ENCODE results near the gene WAC.
A peak's percentile ranks its signal among the peaks of the same experiment; 100 is the strongest.
"Not testable (repeated sequence)": the region's sequence is repeated elsewhere in the genome, so short reads cannot be mapped to it uniquely, and the experiment has no call there.

Gene WAC

DNA sequence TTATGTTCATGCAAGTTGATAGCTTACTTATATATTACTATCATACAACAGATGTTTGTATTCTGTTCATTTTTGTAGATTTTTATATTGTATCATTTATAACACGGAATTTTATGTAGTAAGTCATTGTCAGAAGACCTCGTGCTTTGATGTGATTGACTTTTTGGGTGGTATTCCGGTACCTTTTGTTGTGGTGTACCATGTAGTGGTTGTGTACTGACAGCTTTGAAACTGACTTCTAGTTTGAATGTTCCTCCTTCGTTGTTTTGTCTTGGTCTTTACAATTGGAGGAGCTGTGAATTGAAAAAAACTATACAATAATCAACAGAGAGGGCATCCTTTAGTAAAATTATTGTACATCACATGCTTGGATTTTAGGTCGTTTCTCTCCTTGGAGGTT is 61.5 kb downstream of the WAC start:
- H3K4me3 ChIP-seq (ENCODE audit: low read depth, low read length): no peak overlapping the region
- DNase-seq (ENCODE audit: low read depth): no peak

DNA sequence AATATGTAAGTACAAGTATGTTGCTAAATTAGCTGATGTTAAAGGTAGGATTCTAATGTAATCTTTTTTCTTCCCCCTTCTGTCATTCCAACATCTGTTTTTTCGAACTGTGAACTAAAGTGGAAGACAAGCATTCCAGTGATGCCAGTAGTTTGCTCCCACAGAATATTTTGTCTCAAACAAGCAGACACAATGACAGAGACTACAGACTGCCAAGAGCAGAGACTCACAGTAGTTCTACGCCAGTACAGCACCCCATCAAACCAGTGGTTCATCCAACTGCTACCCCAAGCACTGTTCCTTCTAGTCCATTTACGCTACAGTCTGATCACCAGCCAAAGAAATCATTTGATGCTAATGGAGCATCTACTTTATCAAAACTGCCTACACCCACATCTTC is 62.7 kb downstream of the WAC start:
- no peak for DNase-seq (ENCODE audit: low read depth)
- H3K4me3 ChIP-seq (ENCODE audit: low read depth, low read length): no peak overlapping the region

GRCh38 chr10:28600056-28600455 is 67.1 kb downstream of the WAC start:
- DNase-seq (ENCODE audit: low read depth): no peak
- no peak overlapping the region for H3K4me3 ChIP-seq (ENCODE audit: low read depth, low read length)

- no peak overlapping the region for H3K4me3 ChIP-seq (ENCODE audit: low read depth, low read length)
- DNase-seq (ENCODE audit: low read depth): no peak
These were observed 68.1 kb downstream of the WAC start for GRCh38 chr10:28601012-28601411.

DNA sequence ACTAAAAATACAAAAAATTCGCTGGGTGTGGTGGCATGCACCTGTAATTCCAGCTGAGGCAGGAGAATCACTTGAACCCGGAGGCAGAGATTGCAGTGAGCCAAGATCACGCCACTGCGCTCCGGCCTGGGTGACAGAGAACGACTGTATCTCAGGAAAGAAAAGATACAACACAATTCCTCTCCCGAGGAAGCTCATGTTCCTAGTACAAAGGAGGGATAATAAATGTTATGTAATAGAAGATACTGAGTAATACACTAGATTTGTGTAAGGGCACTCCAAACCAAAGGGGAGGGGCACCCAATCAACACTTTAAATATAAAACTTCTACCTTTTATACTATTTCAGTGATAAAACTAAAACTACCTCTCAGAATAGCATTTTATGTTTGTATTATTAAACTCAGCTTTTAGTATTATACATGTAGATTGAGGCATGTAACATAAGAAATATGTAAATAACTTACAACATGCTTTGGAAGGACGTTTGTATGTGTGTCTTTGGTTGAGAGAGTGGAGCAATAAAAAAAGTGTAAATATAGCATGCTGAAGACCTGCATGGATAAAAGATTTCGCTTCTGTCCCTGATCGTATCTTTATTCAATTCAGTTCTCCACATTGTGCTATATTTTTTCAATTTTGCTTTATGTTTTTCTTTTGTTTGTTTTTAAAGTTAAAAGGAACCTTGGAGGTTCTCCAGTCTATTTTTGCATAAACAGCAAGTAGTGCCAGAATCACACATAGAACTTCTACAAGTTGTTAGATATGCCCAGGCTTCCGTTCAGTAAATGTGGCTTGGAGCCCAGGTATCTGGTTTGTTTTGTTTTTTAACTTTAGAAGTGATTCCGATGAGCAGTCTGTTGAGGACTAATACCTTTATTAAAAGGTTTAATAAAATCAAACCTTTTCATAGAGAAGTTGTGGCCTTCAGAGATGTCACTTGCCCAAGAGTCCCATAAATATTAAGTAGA is 71.9 kb downstream of the WAC start:
- no peak overlapping the region for H3K4me3 ChIP-seq (ENCODE audit: low read depth, low read length)
- no peak for DNase-seq (ENCODE audit: low read depth)

- DNase-seq (ENCODE audit: low read depth): no peak
- H3K4me3 ChIP-seq (ENCODE audit: low read depth, low read length): no peak overlapping the region
These were observed 73.7 kb downstream of the WAC start for GRCh38 chr10:28606568-28606967.

GRCh38 chr10:28609636-28610035 is 76.7 kb downstream of the WAC start:
- not testable (repeated sequence) for DNase-seq (ENCODE audit: low read depth)

GRCh38 chr10:28612877-28613276 is 80.0 kb downstream of the WAC start:
- no peak for DNase-seq (ENCODE audit: low read depth)
- H3K4me3 ChIP-seq (ENCODE audit: low read depth, low read length): no peak overlapping the region

More at GRCh38 chr10:28609636-28610035, 76.7 kb downstream of the WAC start:
- H3K4me3 ChIP-seq (ENCODE audit: low read depth, low read length): not testable (repeated sequence)

DNA sequence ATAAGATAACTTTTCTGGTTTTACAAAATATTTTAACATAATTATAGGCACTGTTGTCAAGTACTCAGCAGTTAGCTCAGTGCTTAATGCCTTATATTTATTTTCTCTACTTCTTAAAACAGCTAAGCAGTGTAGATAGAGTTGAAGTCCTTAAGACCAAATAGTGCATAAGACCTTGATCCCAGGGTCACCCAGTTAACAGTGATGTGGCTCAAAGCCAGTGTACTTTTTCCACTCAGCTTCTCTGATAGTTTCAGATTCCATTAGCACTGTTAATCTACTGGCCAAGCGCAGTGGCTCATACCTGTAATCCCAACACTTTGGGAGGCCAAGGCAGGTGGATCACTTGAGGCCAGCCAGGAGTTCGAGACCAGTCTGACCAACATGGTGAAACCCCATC is 83.6 kb downstream of the WAC start:
- H3K4me3 ChIP-seq (ENCODE audit: low read depth, low read length): no peak overlapping the region

GRCh38 chr10:28619455-28619854 is 86.5 kb downstream of the WAC start:
- no peak for DNase-seq (ENCODE audit: low read depth)
- H3K4me3 ChIP-seq (ENCODE audit: low read depth, low read length): no peak overlapping the region

More for the DNA sequence above, 83.6 kb downstream of the WAC start:
- DNase-seq (ENCODE audit: low read depth): no peak

DNA sequence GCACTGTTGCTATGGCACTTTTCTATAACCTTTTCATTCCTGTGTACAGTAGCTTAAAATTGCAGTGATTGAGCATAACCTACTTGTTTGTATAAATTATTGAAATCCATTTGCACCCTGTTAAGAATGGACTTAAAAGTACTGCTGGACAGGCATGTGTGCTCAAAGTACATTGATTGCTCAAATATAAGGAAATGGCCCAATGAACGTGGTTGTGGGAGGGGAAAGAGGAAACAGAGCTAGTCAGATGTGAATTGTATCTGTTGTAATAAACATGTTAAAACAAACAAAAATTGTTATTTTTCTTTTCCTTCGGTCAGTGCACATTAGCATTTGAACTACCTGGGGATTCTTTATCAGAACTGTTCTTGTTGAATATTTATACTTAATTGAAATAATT is 87.3 kb downstream of the WAC start:
- DNase-seq (ENCODE audit: low read depth): no peak
- H3K4me3 ChIP-seq (ENCODE audit: low read depth, low read length): no peak overlapping the region

GRCh38 chr10:28623483-28623882 is 90.6 kb downstream of the WAC start:
- no peak for DNase-seq (ENCODE audit: low read depth)
- no peak overlapping the region for H3K4me3 ChIP-seq (ENCODE audit: low read depth, low read length)

DNA sequence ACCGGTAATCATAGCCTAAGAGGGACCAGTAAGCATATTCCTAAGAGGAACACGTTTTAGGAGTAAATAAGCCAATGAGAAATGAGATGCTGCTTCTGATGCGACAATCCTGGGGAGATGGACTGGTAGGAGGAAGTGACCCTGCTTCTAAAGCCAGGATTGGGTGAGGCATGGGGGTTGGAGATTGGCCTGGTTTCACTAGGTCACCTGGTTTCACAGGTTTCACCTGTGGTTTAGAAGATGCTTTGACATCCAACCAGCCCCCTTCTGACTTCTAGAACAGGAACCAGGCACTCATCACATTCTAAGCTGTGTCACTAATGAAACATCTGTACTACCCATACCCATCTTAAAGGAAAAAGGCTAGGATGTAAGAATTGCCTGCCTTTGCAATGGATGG is 91.4 kb downstream of the WAC start:
- DNase-seq (ENCODE audit: low read depth): no peak
- no peak overlapping the region for H3K4me3 ChIP-seq (ENCODE audit: low read depth, low read length)

DNA sequence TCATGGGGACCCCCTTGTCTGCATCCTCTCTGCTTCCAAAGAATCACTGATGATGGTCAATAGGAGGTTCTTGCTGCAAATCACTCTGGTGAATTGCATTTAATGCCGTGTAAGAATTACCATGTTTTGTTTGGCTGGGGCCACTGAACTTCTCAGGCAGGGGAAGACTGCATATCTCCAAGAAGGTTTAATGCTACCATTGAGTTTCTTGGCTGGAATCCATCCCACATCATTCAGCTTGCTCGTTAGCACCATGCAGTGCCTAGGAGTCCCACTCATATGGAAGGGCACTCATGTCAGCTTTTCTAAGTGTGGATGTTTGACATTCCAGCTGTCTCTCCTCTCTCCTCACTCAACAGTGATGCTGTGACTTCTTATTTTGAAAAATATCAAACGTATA is 94.2 kb downstream of the WAC start:
- no peak overlapping the region for H3K4me3 ChIP-seq (ENCODE audit: low read depth, low read length)
- no peak for DNase-seq (ENCODE audit: low read depth)

- DNase-seq (ENCODE audit: low read depth): peak; percentile 27
- no peak overlapping the region for H3K4me3 ChIP-seq (ENCODE audit: low read depth, low read length)
These were observed 95.4 kb downstream of the WAC start for GRCh38 chr10:28628184-28628893.

- no peak overlapping the region for H3K4me3 ChIP-seq (ENCODE audit: low read depth, low read length)
- DNase-seq (ENCODE audit: low read depth): no peak
These were observed 99.1 kb downstream of the WAC start for GRCh38 chr10:28631896-28632583.

DNA sequence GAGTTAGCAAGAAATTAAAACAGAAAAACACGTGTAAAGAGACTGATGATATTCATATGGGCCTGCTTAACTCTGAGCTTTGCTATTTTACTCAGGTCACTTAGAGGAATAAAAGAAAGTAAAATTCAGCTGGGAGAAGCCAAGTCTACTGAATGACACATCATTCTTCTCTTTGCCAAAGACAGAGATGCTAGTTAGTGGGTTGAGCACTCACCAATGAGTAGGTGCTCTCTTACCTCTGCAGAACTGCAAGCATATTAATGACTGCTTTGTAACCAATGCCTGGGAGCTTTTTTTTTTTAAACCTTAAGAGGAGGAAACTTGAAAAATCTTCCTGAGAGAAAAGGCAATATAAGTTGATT is 99.6 kb downstream of the WAC start:
- H3K4me3 ChIP-seq (ENCODE audit: low read depth, low read length): no peak overlapping the region
- DNase-seq (ENCODE audit: low read depth): no peak

DNA sequence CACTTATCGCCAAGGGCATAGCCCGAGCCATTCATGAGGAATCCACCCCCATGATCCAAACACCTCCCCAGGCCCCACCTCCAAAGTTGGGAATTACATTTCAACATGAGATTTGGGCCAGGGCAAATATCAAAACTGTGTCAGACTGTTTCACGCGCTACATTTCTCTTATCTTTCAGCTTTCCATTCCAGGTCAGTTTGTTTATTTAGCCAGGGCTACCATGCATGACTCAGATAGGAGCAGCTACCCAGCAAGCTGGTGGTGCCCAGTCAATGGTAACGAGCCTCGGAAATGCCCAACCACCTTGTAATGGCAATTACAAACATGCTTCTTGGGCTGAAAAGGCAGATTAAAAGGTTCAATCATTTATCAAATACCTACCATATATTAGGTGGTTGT is 100.8 kb downstream of the WAC start:
- H3K4me3 ChIP-seq (ENCODE audit: low read depth, low read length): no peak overlapping the region
- DNase-seq (ENCODE audit: low read depth): no peak

DNA sequence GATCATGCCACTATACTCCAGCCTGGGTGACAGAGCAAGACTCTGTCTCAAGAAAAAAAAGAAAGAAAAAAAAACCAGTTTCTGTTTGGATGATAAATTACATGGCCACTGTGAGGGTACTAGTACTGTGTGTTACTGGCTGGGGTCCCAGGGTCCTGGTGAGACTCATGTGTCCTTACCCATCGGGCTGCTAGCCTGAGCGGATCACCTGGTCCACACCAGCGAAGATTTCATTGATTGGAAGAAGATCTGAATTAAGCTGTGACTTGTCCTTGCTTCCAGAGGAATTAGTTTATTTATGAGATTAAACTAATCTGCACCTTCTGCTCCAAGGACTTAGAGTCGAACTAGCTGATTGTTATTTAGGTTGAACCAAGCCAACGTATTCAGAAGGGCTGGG is 104.4 kb downstream of the WAC start:
- no peak for DNase-seq (ENCODE audit: low read depth)
- no peak overlapping the region for H3K4me3 ChIP-seq (ENCODE audit: low read depth, low read length)

- DNase-seq (ENCODE audit: low read depth): no peak
- H3K4me3 ChIP-seq (ENCODE audit: low read depth, low read length): no peak overlapping the region
These were observed 105.5 kb downstream of the WAC start for GRCh38 chr10:28638392-28638791.
